Lung (tissue), 12 donors: ENCODE measurements around the gene CBX7. TPM values are rescaled to one million over a fixed set of nuclear protein-coding genes. Genes with fewer than 3 reads are reported as not detected.

ENCODE experiments used
- ATAC-seq: fragments of 200-7000 bp; cut with Tn5 transposase; one replicate; pipeline ENCODE4 v1.9.1; 2020; ENCODE audit warnings: moderate number of reproducible peaks; ENCODE audit not compliant: insufficient read depth, low FRiP score
- DNase-seq, 3 donors: peaks; one replicate each; pipeline ENCODE4 v3.0.0-alpha.2; 2013 to 2017
- H3K27ac ChIP-seq, 2 donors: one replicate each; pipeline ENCODE4 v1.5.1; 2013; ENCODE audit warnings: mild to moderate bottlenecking in 2 of 2, moderate library complexity in 2 of 2, control low read depth in 1 of 2, inconsistent platforms in 1 of 2, low read depth in 1 of 2, low read length in 1 of 2
- H3K27me3 ChIP-seq, 3 donors: one replicate each; pipeline ENCODE4 v1.5.1; 2013; ENCODE audit warnings: low read length in 2 of 3; ENCODE audit not compliant: control insufficient read depth in 3 of 3, insufficient read depth in 3 of 3
- H3K36me3 ChIP-seq, 4 donors: one replicate each; pipeline ENCODE4 v1.5.1; 2013; ENCODE audit warnings: low read length in 4 of 4, mild to moderate bottlenecking in 1 of 4, moderate library complexity in 1 of 4; ENCODE audit not compliant: control insufficient read depth in 4 of 4, insufficient read depth in 4 of 4
- H3K4me1 ChIP-seq, 5 donors: one replicate each; pipeline ENCODE4 v1.5.1; 2013; ENCODE audit warnings: low read length in 5 of 5, mild to moderate bottlenecking in 2 of 5, moderate library complexity in 1 of 5; ENCODE audit not compliant: control insufficient read depth in 5 of 5, insufficient read depth in 5 of 5
- H3K4me3 ChIP-seq: one replicate; pipeline ENCODE4 v1.5.1; 2013; ENCODE audit warnings: mild to moderate bottlenecking, control low read depth, moderate library complexity
- H3K9ac ChIP-seq, 2 donors: one replicate each; pipeline ENCODE4 v1.5.1; 2013; ENCODE audit warnings: low read length in 2 of 2, control low read depth in 1 of 2; ENCODE audit not compliant: insufficient read depth in 1 of 2
- H3K9me3 ChIP-seq, 4 donors: one replicate each; pipeline ENCODE4 v1.5.1; 2013; ENCODE audit warnings: low read length in 3 of 4, mild to moderate bottlenecking in 1 of 4, moderate library complexity in 1 of 4; ENCODE audit not compliant: control insufficient read depth in 4 of 4, insufficient read depth in 3 of 4
- WGBS, 2 donors: extraction: QIAGEN DNeasy Blood & Tissue Kit; methylation state at CpG; one replicate each; pipeline ENCODE4 v1.1.7; 2013; 5-methylcytosine and 5-hydroxymethylcytosine counted together
- polyA plus RNA-seq, 2 donors: library from polyadenylated mRNA; stranded (reverse); fragments of 200-250 nt; gene quantifications; one replicate each; pipeline ENCODE4 v1.2.1, GENCODE V29; 2013
- total RNA-seq, 2 donors: library from RNA; depleted of rRNA in 1 of 2; stranded (reverse); fragments of >200 nt in 1 of 2; gene quantifications; one replicate each; pipeline ENCODE4 v1.2.1, GENCODE V29; 2014 to 2021
- TF ChIP-seq, protein P1 (sequence below): IDR thresholded peaks from 2 replicates; pipeline ENCODE4 v1.5.1; 2012; ENCODE audit warnings: mild to moderate bottlenecking; ENCODE audit errors: control extremely low read depth, extremely low read depth
- donor health status: control.
- donor health status: control.
- donor health status: Bipolar disorder and iron deficiency.
- donor health status: healthy.
- donor health status: DM: yes; HTN: yes; CAD: no.

CBX7 gene
- total and polyA plus RNA-seq, 4 donors, result 18.1 to 27.8 (median 20.9) TPM

DNA sequence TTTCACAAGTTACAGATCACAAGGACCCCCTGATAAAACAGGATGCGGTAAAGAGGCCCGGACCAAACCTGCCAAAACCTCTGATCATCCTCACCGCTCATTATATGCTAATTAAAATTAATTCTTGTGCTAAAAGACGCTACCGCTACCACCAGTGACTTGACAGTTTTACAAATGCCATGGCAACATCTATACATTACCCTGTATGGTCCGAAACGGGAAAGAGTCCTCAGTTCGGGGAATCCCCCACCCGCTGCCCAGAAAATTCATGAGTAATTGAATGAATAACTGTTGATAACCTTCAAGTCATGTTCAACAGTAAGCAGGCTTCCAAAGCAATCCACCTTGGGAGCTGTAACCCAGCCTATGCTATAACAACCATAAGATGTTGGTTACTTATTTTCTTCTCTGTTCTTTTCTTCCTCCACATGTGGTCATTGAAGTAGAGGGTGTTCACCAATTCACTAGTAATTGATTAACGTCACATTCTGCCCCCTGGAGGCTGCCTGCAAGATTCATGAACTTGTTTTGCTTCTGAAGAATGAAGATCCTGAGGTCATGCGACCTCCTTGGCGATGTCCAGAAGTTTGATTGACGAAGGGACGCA, 34.8 kb downstream of the CBX7 start:
- DNase-seq (peak; percentile 40 to 65 (median 48)), ATAC-seq (peak; percentile 27)
- Histone ChIP-seq H3K9ac (no peak overlapping the region), H3K4me3 (no peak overlapping the region), H3K27me3 (peaks cover 0 to 32% (median 25%) of the 10 kb centered on the region in 3 donors), H3K4me1 (no peaks in the 10 kb centered on the region), H3K36me3 (no peaks in the 10 kb centered on the region), H3K27ac (no peak overlapping the region), H3K9me3 (no peaks in the 10 kb centered on the region)
- 54 to 66% methylated on average over 14 of the region's 14 CpGs for WGBS, 2 donors
- TF ChIP-seq, protein P1, sequence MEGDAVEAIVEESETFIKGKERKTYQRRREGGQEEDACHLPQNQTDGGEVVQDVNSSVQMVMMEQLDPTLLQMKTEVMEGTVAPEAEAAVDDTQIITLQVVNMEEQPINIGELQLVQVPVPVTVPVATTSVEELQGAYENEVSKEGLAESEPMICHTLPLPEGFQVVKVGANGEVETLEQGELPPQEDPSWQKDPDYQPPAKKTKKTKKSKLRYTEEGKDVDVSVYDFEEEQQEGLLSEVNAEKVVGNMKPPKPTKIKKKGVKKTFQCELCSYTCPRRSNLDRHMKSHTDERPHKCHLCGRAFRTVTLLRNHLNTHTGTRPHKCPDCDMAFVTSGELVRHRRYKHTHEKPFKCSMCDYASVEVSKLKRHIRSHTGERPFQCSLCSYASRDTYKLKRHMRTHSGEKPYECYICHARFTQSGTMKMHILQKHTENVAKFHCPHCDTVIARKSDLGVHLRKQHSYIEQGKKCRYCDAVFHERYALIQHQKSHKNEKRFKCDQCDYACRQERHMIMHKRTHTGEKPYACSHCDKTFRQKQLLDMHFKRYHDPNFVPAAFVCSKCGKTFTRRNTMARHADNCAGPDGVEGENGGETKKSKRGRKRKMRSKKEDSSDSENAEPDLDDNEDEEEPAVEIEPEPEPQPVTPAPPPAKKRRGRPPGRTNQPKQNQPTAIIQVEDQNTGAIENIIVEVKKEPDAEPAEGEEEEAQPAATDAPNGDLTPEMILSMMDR, result peak; percentile 40

DNA sequence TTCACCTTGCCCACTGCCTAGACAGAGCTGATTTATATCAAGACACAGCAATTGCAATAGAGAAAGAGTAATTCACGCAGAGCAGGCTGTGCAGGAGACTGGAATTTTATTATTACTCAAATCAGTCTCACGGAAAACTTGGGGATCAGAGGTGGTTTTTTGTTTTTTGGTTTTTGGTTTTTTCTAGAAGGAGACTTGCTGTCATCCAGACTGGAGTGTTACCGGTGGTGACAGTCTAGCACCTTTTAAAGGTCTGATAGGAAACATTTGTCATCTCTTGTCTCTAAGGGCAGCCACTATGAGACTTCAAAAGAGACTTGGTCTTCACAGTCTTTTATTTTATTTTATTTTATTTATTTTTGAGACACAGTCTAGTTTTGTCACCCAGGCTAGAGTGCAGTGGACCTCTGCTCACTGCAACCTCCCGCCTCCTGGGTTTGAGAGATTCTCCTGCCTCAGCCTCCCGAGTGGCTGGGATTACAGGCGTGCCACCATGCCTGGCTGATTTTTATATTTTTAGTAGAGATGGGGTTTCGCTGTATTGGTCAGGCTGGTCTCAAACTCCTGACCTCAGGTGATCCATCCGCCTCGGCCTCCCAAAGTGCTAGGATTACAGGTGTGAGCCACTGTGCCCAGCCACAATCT, 36.4 kb downstream of the CBX7 start:
- no peak overlapping the region for H3K9ac ChIP-seq
- WGBS, 2 donors, result 70 to 87% methylated on average over 9 of the region's 9 CpGs
- no peak for DNase-seq

DNA sequence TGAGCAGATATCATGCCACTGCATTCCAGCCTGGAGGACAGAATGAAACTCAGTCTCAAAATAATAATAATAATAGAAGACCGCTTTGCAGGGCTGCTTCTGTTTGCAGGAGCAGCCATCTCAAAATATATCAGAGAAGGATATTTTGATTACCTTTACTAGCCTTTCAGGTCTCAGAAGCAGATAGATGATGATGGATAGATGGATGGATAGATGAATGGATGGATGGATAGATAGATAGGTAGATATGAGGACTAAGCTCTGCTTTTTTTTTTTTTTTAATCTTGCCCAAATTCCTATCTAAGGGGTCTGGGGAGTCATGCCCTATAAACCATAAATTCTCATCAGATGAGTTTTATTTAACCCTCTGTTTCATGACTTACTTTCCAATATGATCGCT, 36.9 kb downstream of the CBX7 start:
- no peaks in the 10 kb centered on the region for H3K36me3 ChIP-seq
- TF ChIP-seq, protein P1, result no peak
- H3K27ac ChIP-seq, result no peak overlapping the region
- H3K9ac ChIP-seq, result no peak overlapping the region
- ATAC-seq (no peak), DNase-seq (no peak)
- H3K27me3 ChIP-seq, result peaks cover 0 to 34% (median 25%) of the 10 kb centered on the region in 3 donors
- H3K4me3 ChIP-seq, result no peak overlapping the region
- no peaks in the 10 kb centered on the region for H3K4me1 ChIP-seq
- WGBS, 2 donors, result 84 to 92% methylated on average over 2 of the region's 2 CpGs
- no peaks in the 10 kb centered on the region for H3K9me3 ChIP-seq

More for the DNA sequence above, 36.4 kb downstream of the CBX7 start:
- no peaks in the 10 kb centered on the region for H3K9me3 ChIP-seq
- H3K36me3 ChIP-seq, result no peaks in the 10 kb centered on the region
- H3K4me3 ChIP-seq, result no peak overlapping the region
- H3K27me3 ChIP-seq, result peaks cover 0 to 32% (median 25%) of the 10 kb centered on the region in 3 donors
- ATAC-seq, result no peak
- H3K27ac ChIP-seq, result no peak overlapping the region
- TF ChIP-seq, protein P1, result no peak
- no peaks in the 10 kb centered on the region for H3K4me1 ChIP-seq
